ENCODE measurements around the gene KIF20B. TPM values are rescaled to one million over a fixed set of nuclear protein-coding genes. Genes with fewer than 3 reads are reported as not detected.

The KIF20B gene
- total RNA-seq, 1 experiment from 2014 or later: 59.1 TPM

GRCh38 chr10:89679986-89680385 lies 21.4 kb upstream of the KIF20B start:
- Mint-ChIP-seq H3K4me1 (peaks cover 9 to 12% of the 10 kb centered on the region in 2 experiments), H3K4me3 (no peak overlapping the region), H3K9me3 (no peaks in the 10 kb centered on the region; a peak in 1 of 5 replicates), H3K27me3 (ENCODE audit: low read depth) (peaks cover 18% of the 10 kb centered on the region), H3K36me3 (ENCODE audit: insufficient read depth in 1 of 3, low read depth in 3 of 3) (no peaks in the 10 kb centered on the region), H3K27ac (no peak overlapping the region)
- no peak overlapping the region for H3K9ac ChIP-seq (ENCODE audit: extremely low read depth, insufficient read length, low read length)
- no peak overlapping the region for H4K91ac ChIP-seq (ENCODE audit: insufficient read length, low read depth, low read length)
- H3T11ph ChIP-seq (ENCODE audit: low read length): no peak overlapping the region
- H3K27me3 ChIP-seq (ENCODE audit: insufficient read depth, low read length): no peaks in the 10 kb centered on the region; the same call in 1 of the 2 replicates
- no peak overlapping the region for H2BK120ac ChIP-seq (ENCODE audit: low read depth, low read length, poor library complexity, severe bottlenecking)
- H3K4me1 ChIP-seq (ENCODE audit: insufficient read depth, low read length): no peaks in the 10 kb centered on the region
- H4K20me1 ChIP-seq (ENCODE audit: control insufficient read depth, insufficient read depth, insufficient read length): no peaks in the 10 kb centered on the region
- no peak overlapping the region for H3K4me2 ChIP-seq (ENCODE audit: insufficient read depth, insufficient read length, low read length)
- no peak overlapping the region for H2AFZ ChIP-seq (ENCODE audit: low read length)
- H2BK15ac ChIP-seq (ENCODE audit: low read depth, low read length): no peak overlapping the region
- H2BK12ac ChIP-seq (ENCODE audit: insufficient read length, low read depth, low read length): no peak overlapping the region
- H2AK5ac ChIP-seq (ENCODE audit: insufficient read length, low read length): no peak overlapping the region
- H3K9me3 ChIP-seq (ENCODE audit: control insufficient read depth, low read depth, low read length): no peaks in the 10 kb centered on the region
- H3K23me2 ChIP-seq (ENCODE audit: insufficient read length, low read depth, low read length, poor library complexity, severe bottlenecking): no peaks in the 10 kb centered on the region
- no peak overlapping the region for H3K18ac ChIP-seq (ENCODE audit: insufficient read length, low read depth, low read length)
- no peak for TF ChIP-seq CTCF (conservative IDR thresholded peaks at IDR 0.05)
- no peaks in the 10 kb centered on the region for H3K79me1 ChIP-seq (ENCODE audit: insufficient read depth, low read depth, low read length, poor library complexity, severe bottlenecking)
- WGBS (ENCODE audit: extremely low coverage, insufficient read length, low lambda C conversion rate): no CpG with 5 or more reads among the region's 3 CpGs
- no peak overlapping the region for H3K14ac ChIP-seq (ENCODE audit: insufficient read depth, low read length)
- no peak overlapping the region for H3K27ac ChIP-seq (ENCODE audit: insufficient read length, low read depth, low read length)
- no peak for DNase-seq
- no peak overlapping the region for H4K8ac ChIP-seq (replicated peaks; ENCODE audit: insufficient read length, low read depth, low read length)
- no peak overlapping the region for H2BK5ac ChIP-seq (ENCODE audit: insufficient read length, low read length)
- no peak overlapping the region for H4K5ac ChIP-seq (ENCODE audit: insufficient read length, low read depth, low read length)
- H3K4ac ChIP-seq (ENCODE audit: low read depth, low read length): no peak overlapping the region
- H3K79me2 ChIP-seq (ENCODE audit: insufficient read depth, low read length): no peaks in the 10 kb centered on the region
- no peak overlapping the region for H3K23ac ChIP-seq (ENCODE audit: insufficient read length, low read depth, low read length)
- no peak overlapping the region for H2BK20ac ChIP-seq (ENCODE audit: low read depth, low read length, poor library complexity, severe bottlenecking)
- H3K56ac ChIP-seq (ENCODE audit: insufficient read length, low read depth, low read length): no peak overlapping the region
